MCF 10A (cell line): ENCODE results near the gene ATAD5. TPM values are rescaled to one million over a fixed set of nuclear protein-coding genes. Genes with fewer than 3 reads are reported as not detected.

Experiments used
- BruUV-seq: library from RNA; stranded (reverse); fragments of 400-500 nt; replicated peaks from 2 replicates; lab custom pipeline; 2021; lab: Mats Ljungman, UMichigan
- CTCF ChIA-PET: fragments of 300-600 bp; sonication (Branson Sonifier 250); formaldehyde crosslinking; extraction: SDS; loops from one replicate; lab custom pipeline; 2021; ENCODE audit warnings: antibody characterized with exemption, inconsistent platforms; lab: Yijun Ruan, JAX
- POLR2A ChIA-PET: fragments of 300-600, 350-650 bp; sonication (Branson Sonifier 250); formaldehyde crosslinking; extraction: SDS; loops from one replicate; lab custom pipeline; 2020; ENCODE audit warnings: antibody characterized with exemption, inconsistent platforms; lab: Yijun Ruan, JAX
- DNase-seq: peaks from one replicate; pipeline ENCODE4 v3.0.0-alpha.2; 2018; ENCODE audit not compliant: unreplicated experiment
- H3K27ac Mint-ChIP-seq: one replicate; pipeline ENCODE4 v1.8.0; 2022; ENCODE audit warnings: mild to moderate bottlenecking, low read depth, mixed read lengths; ENCODE audit not compliant: unreplicated experiment
- H3K27me3 Mint-ChIP-seq: one replicate; pipeline ENCODE4 v1.8.0; 2022; ENCODE audit warnings: mixed read lengths; ENCODE audit not compliant: insufficient read depth, unreplicated experiment
- H3K36me3 Mint-ChIP-seq: one replicate; pipeline ENCODE4 v1.8.0; 2022; ENCODE audit warnings: mild to moderate bottlenecking, moderate library complexity, mixed read lengths; ENCODE audit not compliant: insufficient read depth, unreplicated experiment
- H3K4me1 Mint-ChIP-seq: one replicate; pipeline ENCODE4 v1.8.0; 2022; ENCODE audit warnings: mixed read lengths; ENCODE audit not compliant: insufficient read depth, unreplicated experiment
- H3K4me3 Mint-ChIP-seq: one replicate; pipeline ENCODE4 v1.8.0; 2022; ENCODE audit warnings: mild to moderate bottlenecking, moderate library complexity, mixed read lengths; ENCODE audit not compliant: unreplicated experiment
- H3K9me3 Mint-ChIP-seq: one replicate; pipeline ENCODE4 v1.8.0; 2022; ENCODE audit warnings: mixed read lengths; ENCODE audit not compliant: unreplicated experiment
- intact Hi-C: fragments of 100-400 bp; cut with micrococcal nuclease; formaldehyde crosslinking; loops from 2 replicates; pipeline ENCODE4 v1.14.1; 2022
- total RNA-seq: library from RNA; stranded (reverse); gene quantifications from 2 replicates; pipeline ENCODE4 v1.2.3, GENCODE V29; 2022
- TF ChIP-seq, protein P1 (sequence below): fragments of 200-600 bp; IDR thresholded peaks from one replicate; pipeline ENCODE4 v1.8.0; 2022; ENCODE audit warnings: antibody characterized with exemption, mild to moderate bottlenecking; ENCODE audit not compliant: unreplicated experiment

The ATAD5 gene
- total RNA-seq, 1 experiment from 2014 or later = 3.6 TPM

DNA sequence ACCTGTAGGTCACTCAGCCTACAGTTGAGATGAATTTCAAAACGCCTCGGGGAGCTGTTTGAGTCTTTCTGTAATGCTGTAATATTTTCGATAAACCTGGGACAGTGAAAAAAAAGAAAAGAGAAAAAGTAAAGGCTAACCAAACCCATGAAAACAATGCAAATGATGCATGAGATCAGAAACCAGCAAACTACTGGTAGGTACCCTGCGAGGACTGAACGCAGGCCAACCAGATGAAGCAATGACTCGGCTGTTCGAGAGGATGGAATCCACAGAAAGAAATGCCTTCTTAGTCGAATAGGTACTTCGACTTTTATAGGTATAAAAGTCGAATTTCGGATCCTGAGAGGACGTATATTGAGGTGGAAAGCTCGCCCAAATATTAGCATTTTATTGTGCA is 509 bp upstream of the ATAD5 start:
- POLR2A ChIA-PET = interaction anchor here (0.7 to 3.2 kb wide), 6 partner anchors 7 to 75 kb away, joined by 3 to 17 read pairs (median 6); partner anchors contain the start of genes CRLF3 and TEFM

DNA sequence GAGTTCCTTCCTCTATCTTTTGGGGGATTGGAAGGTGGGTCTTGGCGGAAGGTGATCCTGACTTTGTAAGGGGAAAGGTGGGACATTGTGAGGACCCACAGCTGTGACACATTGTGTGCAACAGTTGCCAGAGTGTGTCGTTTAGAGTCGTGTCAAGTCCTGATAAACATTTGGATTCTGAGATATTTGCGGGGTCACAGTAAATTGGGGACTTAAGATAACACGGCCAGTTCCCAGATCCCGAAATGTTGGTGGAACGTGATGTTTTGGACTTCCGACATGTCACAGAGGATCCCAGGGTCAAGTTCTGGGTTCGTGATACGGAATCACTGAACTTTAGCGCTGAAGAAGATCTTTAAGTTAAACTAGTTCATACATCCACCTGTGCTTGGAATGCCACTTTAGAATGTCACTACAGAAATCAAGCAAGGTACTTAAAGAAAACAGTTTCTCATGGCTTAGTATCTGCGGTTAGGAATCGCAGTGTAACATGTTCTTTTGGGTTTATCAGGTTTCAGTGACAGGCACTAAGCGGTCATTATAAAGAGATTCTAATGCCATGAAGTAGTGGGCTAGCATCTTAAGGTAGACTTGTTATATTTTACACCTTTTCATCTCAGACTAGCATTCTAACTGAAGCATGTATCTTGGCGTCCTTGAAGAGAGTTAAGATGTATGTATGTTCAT is 815 bp downstream of the ATAD5 start:
- H3K4me1 Mint-ChIP-seq = peaks cover 11% of the 10 kb centered on the region
- peak overlapping the region; percentile 95 for H3K4me3 Mint-ChIP-seq
- H3K9me3 Mint-ChIP-seq = no peaks in the 10 kb centered on the region
- TSS peak; percentile 29 for BruUV-seq
- DNase-seq = no peak
- TF ChIP-seq, protein P1, sequence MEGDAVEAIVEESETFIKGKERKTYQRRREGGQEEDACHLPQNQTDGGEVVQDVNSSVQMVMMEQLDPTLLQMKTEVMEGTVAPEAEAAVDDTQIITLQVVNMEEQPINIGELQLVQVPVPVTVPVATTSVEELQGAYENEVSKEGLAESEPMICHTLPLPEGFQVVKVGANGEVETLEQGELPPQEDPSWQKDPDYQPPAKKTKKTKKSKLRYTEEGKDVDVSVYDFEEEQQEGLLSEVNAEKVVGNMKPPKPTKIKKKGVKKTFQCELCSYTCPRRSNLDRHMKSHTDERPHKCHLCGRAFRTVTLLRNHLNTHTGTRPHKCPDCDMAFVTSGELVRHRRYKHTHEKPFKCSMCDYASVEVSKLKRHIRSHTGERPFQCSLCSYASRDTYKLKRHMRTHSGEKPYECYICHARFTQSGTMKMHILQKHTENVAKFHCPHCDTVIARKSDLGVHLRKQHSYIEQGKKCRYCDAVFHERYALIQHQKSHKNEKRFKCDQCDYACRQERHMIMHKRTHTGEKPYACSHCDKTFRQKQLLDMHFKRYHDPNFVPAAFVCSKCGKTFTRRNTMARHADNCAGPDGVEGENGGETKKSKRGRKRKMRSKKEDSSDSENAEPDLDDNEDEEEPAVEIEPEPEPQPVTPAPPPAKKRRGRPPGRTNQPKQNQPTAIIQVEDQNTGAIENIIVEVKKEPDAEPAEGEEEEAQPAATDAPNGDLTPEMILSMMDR = no peak
- intact Hi-C loops = no loop called here
- CTCF ChIA-PET = no interaction called here
- peak overlapping the region; percentile 71 for H3K27ac Mint-ChIP-seq
- peaks cover 2% of the 10 kb centered on the region for H3K36me3 Mint-ChIP-seq
- POLR2A ChIA-PET = interaction anchor here (0.7 to 3.2 kb wide), 6 partner anchors 8 to 74 kb away, joined by 3 to 17 read pairs (median 5); partner anchors contain the start of genes CRLF3 and TEFM
- H3K27me3 Mint-ChIP-seq = no peaks in the 10 kb centered on the region

More for the DNA sequence above, 509 bp upstream of the ATAD5 start:
- intact Hi-C loops = no loop called here
- Mint-ChIP-seq H3K36me3 (no peaks in the 10 kb centered on the region), H3K4me1 (peaks cover 11% of the 10 kb centered on the region), H3K4me3 (peak overlapping the region; percentile 95), H3K27me3 (no peaks in the 10 kb centered on the region), H3K27ac (peak overlapping the region; percentile 71), H3K9me3 (no peaks in the 10 kb centered on the region)
- TF ChIP-seq, protein P1 = no peak
- peak; percentile 30 for DNase-seq
- CTCF ChIA-PET = interaction anchor here (0.6 to 1.0 kb wide), 2 partner anchors 10 to 114 kb away, joined by 3 read pairs; no protein-coding TSS in a partner anchor
- BruUV-seq = no TSS peak

DNA sequence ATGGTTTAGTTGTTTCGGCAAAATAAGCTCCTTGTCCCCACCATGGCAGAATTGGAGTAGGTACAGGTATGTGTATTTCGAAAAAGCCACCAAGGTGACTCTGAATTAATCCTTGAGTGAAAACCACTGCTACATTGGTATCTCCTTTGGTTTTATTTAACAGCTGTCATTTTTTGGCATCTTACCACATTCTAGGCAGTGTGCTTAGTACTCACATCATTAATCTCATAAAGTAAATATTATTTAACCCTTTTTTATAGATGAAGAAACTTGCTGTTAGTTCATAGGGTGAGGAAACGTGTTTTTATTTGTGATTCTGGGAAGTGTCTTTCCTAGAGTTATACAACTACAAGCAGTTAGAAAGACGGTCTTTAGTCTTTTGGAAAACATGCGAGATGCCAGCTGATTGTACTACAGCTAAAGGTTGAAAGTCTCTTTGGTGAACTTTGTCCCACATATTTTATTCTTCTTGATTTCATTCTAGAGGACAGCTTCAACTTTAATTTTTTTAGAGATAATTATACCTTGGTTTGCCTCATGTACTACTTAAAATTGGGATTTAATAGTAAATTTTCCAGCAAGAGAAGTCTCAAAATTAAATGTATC is 6.5 kb downstream of the ATAD5 start:
- H3K4me1 Mint-ChIP-seq = peaks cover under 1% of the 10 kb centered on the region
- H3K27me3 Mint-ChIP-seq = no peaks in the 10 kb centered on the region
- H3K4me3 Mint-ChIP-seq = no peak overlapping the region
- intact Hi-C loops = no loop called here
- H3K36me3 Mint-ChIP-seq = peaks cover 19% of the 10 kb centered on the region
- H3K9me3 Mint-ChIP-seq = no peaks in the 10 kb centered on the region
- TF ChIP-seq, protein P1 = no peak
- no peak for DNase-seq
- H3K27ac Mint-ChIP-seq = no peak overlapping the region
- BruUV-seq = no TSS peak
- CTCF ChIA-PET = interaction anchor here (0.5 to 0.6 kb wide), 3 partner anchors 17 to 379 kb away, joined by 3 read pairs; no protein-coding TSS in a partner anchor
- POLR2A ChIA-PET = interaction anchor here (0.6 to 0.7 kb wide), 2 partner anchors 54 to 133 kb away, joined by 3 read pairs; partner anchors contain the start of gene RNF135

DNA sequence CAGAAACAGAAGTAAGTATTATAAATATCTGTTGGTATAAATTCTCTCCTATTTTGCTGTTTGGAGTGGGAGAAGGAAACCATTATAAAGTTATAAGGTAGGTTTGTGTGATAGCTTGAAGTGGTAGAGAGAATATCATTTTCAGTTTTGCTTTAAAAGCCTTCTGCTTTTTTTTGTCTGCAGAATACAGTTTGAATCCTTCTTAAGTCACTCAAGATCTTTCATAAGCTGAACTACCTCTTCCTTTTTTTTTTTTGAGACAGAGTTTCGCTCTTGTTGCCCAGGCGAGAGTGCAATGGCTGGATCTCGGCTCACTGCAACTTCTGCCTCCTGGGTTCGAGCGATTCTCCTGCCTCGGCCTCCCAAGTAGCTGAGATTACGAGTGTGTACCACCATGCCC is 9.0 kb downstream of the ATAD5 start:
- no TSS peak for BruUV-seq
- ChIA-PET POLR2A (interaction anchor here (1.0 kb wide), 2 partner anchors 9 to 16 kb away, joined by 3 to 4 read pairs; partner anchors contain the start of genes ATAD5 and CRLF3), CTCF (no interaction called here)
- Mint-ChIP-seq H3K27ac (no peak overlapping the region), H3K4me3 (no peak overlapping the region), H3K36me3 (peaks cover 25% of the 10 kb centered on the region), H3K27me3 (no peaks in the 10 kb centered on the region), H3K4me1 (no peaks in the 10 kb centered on the region), H3K9me3 (no peaks in the 10 kb centered on the region)
- no peak for DNase-seq
- intact Hi-C loops = no loop called here
- TF ChIP-seq, protein P1 = no peak
